Hematopoietic multipotent progenitor cell treated with erythropoietin and hydrocortisone succinate and interleukin-3 and kit ligand, for 6 days (in vitro differentiated cells): ENCODE results near the gene KIF27.
"Not testable (repeated sequence)": the region's sequence is repeated elsewhere in the genome, so short reads cannot be mapped to it uniquely, and the experiment has no call there.

Experiments
- DNase-seq: peaks from one replicate; pipeline ENCODE4 v3.0.0-alpha.2; 2015

The KIF27 gene

DNA sequence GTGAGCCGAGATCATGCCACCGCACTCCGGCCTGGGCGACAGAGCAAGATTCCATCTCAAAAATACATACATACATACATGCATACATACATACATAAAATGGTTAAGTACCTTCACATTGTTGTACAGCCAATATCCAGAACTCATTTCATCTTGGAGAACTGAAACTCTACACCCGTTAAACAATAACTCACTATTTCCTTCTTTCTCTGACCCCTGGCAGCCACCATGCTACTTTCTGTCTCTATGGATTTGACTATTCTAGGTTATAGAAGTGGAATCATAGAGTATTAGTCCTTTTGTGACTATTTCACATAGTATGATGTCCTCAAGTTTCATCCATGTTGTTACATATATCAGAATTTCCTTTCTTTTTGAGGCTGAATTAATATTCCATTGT is 9.6 kb upstream of the KIF27 start:
- no peak for DNase-seq

DNA sequence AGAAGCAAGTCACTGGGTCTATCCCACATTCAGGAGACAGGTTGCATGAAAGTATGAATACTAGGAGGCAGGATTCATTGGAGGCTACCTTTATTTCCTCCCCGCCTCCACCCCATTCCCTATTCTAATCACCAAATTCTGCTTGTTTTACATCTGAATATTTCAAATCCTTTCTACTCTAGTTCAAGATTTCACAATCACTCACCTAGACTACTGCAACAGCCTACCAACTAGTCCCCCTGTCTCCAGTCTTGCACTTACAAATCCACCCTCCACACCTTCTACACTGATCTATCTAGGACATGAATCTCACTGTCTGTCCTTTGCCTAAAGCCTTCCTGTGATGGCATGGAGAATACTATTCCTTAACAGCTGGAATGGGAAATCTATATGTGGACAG is 6.4 kb upstream of the KIF27 start:
- DNase-seq, result no peak

DNA sequence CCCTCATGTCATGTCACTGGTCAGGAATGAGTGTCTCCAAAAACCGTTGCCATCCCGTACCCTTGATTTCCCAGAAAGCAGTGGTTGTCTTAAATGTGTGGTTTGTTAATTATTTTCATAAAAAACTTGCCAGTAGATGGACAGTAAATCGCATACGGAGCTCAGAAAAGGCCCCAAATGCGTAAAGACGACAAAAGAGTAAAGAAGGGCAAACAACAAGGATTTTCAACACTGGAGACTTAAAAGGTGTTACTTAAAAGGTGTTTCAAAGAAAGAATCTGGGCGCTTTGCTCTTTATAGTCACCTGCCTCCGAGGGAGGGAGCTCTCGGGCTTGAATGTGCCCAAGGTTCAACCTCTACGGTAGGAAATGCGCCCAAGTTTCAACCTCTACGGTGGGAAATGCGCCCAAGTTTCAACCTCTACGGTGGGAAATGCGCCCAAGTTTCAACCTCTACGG is 734 bp downstream of the KIF27 start:
- no peak for DNase-seq

GRCh38 chr9:83919111-83919510 is 2.1 kb downstream of the KIF27 start:
- DNase-seq, result no peak

DNA sequence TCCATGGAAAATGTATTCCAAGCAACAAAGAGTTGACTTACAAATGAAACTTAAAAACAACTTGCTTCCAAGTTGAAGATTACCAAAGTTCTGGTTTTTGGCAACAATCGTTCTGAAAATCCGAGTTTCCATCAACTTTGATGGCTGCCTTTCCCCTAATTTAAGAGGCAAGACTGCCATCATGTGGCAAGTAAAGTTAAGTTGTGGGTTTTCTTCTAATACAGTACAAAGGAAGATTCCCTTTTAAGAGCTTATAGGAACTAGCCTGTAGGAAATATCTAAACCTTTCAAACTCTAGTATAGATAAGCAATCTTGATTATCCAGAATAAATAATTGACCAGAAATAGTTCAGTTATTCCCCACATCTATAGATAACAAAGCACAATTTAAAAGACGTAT is 9.0 kb downstream of the KIF27 start:
- DNase-seq, result peak; percentile 53

GRCh38 chr9:83906144-83906543 is 15.1 kb downstream of the KIF27 start:
- DNase-seq, result no peak

GRCh38 chr9:83900615-83901014 is 20.6 kb downstream of the KIF27 start:
- DNase-seq, result not testable (repeated sequence)

GRCh38 chr9:83894301-83894700 is 26.9 kb downstream of the KIF27 start:
- peak; percentile 7 for DNase-seq

DNA sequence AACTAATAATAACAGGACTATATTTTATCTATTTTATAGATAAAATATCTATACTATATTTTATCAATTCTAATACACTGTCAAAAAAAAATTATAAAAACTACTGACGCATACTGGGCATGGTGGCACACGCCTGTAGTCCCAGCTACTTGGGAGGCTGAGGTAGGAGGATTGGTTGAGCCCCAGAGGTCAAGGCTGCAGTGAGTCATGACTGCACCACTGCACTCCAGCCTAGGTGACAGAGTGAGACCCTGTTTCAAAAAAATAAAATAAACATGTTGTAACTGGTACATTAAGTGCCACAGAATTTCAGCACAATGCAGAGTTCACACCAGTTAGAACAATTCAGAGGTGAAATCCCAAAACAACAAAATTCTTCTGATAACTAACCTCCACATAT is 34.7 kb downstream of the KIF27 start:
- DNase-seq, result not testable (repeated sequence)

DNA sequence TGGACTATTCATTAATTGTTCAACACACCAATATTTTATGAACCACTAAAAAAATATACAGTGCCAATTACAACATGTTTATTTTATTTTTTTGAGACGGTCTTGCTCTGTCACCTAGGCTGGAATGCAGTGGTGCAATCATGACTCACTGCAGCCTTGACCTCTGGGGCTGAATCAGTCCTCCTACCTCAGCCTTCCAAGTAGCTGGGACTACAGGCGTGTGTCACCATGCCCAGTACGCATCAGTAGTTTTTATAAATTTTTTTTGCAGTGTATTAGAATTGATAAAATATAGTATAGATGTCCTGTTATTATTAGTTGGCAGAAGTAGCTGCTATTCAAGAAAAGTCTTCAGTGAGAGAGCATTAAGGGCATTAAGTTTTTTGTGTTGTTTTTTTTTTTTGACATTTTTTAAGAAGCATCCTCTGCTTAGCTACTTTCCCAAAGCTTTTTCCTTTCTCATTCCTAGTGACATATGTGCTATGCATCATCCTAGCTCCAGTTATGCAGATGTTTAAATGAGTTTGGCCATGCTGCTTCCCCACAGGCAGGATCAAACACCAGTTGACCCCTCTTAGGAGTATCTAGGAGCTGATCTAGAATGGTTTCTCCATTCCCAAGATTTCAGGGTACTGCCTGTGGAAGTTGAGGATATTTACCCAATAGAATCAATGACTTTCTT is 35.5 kb downstream of the KIF27 start:
- not testable (repeated sequence) for DNase-seq

- not testable (repeated sequence) for DNase-seq
These were observed 39.4 kb downstream of the KIF27 start for GRCh38 chr9:83881687-83882408.

GRCh38 chr9:83875559-83875958 is 45.7 kb downstream of the KIF27 start:
- not testable (repeated sequence) for DNase-seq

- DNase-seq, result not testable (repeated sequence)
These were observed 71.3 kb downstream of the KIF27 start for GRCh38 chr9:83849895-83850294.

GRCh38 chr9:83837070-83837643 is 84.1 kb downstream of the KIF27 start:
- DNase-seq, result not testable (repeated sequence)

GRCh38 chr9:83830426-83831071 is 90.7 kb downstream of the KIF27 start:
- DNase-seq, result not testable (repeated sequence)

GRCh38 chr9:83824986-83825623 is 96.1 kb downstream of the KIF27 start:
- not testable (repeated sequence) for DNase-seq

DNA sequence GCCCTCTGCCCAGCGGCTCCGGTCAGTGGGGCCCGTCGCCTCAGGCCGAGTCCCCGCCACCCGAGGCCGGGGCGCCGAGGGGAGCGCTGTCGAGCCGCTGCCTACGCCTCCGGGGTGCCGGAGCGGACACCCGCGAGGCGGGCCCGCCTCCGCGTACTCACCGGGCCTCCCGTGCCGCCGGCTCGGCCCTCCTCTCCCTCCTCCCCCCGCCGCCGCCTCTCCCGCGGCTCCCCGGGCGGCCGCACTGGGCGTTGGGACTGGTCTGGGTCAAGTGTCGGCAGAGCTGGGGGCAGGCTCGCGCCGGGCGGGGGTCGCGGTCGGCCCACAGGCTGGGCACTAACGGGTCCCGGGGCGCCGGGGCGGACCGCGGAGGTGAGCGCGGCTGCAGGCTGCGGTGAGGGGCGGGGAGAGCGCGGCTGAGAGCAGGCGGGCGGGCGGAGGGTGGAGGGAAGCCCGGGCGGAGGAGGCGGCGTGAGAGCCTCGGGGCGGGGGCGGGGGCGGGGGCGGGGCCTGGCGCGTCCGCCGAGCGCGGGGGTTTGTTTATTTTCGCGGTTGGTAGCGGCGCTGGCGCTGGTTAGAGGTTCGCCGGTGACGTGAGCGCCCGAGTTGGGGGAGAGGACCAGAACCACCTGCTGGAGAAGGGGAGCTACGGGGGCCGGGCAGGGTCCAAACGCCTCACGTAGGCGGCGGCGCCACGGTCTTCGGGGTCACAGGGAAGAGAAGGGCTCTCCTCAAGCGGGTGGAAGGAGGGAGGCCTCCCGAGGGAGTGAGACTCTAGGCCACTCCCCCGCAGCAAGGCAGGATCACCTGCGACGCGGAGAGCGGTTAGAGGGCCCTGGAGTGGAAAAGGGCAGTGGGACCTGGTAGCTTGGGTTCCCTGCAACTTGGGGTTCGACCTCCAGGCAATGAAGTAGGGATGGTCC is 103.6 kb downstream of the KIF27 start, which contains the start of gene GKAP1:
Gene GKAP1, minus strand, starts transcription at position 414 of the 923 bp plus-strand sequence. CDS start 11,252 bp downstream, outside the sequence.
- DNase-seq, result peak; percentile 86

DNA sequence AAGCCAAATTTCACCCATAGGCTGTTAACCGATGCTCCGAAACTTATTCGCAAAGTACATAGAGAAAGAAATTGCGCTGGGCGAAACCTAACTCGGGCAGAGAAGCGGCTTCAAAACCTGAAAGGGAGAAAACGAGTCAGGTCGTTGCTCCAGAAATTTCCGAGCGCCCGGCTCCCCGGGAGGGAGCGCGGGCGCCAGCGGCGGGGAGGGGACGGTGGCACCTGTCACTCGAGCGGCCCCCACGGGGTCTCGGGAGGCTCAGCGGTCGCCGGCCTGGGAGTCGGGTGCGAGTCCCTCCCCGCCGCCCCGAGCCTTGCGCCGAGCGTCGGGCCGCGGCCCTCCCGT is 104.2 kb downstream of the KIF27 start:
- peak; percentile 27 for DNase-seq

GRCh38 chr9:83815120-83815519 is 106.1 kb downstream of the KIF27 start:
- DNase-seq, result not testable (repeated sequence)

- peak; percentile 7 for DNase-seq
These were observed 112.0 kb downstream of the KIF27 start for GRCh38 chr9:83809213-83809612.

DNA sequence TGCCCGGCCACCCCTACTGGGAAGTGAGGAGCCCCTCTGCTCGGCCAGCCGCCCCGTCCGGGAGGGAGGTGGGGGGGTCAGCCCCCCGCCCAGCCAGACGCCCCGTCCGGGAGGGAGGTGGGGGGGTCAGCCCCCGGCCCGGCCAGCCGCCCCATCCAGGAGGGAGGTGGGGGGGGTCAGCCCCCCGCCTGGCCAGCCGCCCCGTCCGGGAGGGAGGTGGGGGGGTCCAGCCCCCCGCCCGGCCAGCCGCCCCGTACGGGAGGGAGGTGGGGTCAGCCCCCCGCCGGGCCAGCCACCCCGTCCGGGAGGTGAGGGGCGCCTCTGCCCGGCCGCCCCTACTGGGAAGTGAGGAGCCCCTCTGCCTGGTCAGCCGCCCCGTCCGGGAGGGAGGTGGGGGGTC is 116.8 kb downstream of the KIF27 start:
- not testable (repeated sequence) for DNase-seq

DNA sequence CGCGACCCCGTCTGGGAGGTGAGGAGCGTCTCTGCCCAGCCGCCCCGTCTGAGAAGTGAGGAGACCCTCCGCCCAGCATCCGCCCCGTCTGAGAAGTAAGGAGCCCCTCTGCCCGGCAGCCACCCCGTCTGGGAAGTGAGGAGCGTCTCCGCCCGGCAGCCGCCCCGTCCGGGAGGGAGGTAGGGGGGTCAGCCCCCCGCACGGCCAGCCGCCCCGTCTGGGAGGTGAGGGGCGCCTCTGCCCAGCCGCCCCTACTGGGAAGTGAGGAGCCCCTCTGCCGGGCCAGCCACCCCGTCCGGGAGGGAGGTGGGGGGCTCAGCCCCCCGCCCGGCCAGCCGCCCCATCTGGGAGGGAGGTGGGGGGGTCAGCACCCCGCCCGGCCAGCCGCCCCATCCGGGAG is 117.3 kb downstream of the KIF27 start:
- DNase-seq, result not testable (repeated sequence)
